Right kidney (tissue), 1 donor: Measurements from ENCODE around the gene ARHGAP26.
A peak's percentile ranks its signal among the peaks of the same experiment; 100 is the strongest.

Source experiments
- DNase-seq: peaks from one replicate; pipeline ENCODE4 v3.0.0-alpha.2; 2016

ARHGAP26 gene

GRCh38 chr5:143045062-143045461 lies 274.9 kb downstream of the ARHGAP26 start:
- no peak for DNase-seq

DNA sequence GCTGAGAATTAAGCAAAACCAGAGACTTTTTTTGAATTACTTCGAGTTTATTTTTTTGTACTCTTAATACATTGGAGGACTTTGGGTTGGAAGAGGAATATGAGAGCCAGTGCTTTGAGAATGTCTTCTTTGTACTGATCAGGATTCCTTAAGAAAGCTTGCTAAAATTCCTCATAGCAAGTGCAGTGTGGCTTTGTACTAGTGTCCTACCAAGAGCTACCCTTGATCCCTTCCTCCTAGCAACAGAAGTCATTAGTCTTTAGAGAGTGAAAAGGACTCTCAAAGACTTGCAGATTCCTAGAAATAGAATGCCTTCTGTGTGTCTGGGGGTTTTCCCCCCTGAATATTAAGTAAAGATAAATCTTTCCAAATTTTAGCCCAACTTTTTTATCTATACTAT lies 276.1 kb downstream of the ARHGAP26 start:
- no peak for DNase-seq

GRCh38 chr5:143047091-143047490 lies 276.9 kb downstream of the ARHGAP26 start:
- no peak for DNase-seq

- DNase-seq, result no peak
These were observed 280.0 kb downstream of the ARHGAP26 start for GRCh38 chr5:143050183-143050582.

GRCh38 chr5:143051244-143052058 lies 281.3 kb downstream of the ARHGAP26 start:
- peak; percentile 29 for DNase-seq

GRCh38 chr5:143052967-143053682 lies 282.9 kb downstream of the ARHGAP26 start:
- no peak for DNase-seq

DNA sequence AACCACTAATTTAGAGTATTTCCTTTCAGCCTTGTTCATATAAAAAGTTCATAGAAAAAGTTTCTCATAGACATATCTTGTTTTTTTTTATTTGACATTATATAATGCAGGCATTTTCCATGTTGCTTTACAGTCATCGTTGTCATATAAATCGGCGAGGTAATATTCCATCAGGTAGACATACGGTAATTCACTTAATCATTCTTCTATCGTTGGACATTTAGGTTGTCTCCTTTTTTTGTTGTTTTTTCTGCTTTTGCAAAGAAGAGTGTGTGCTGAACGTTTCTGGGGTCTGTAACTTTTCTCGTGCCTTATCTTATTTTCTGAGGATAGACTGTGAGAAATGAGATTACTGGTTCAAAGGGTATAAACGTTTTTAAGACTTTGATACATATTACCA lies 283.6 kb downstream of the ARHGAP26 start:
- DNase-seq, result no peak

- DNase-seq, result no peak
These were observed 284.3 kb downstream of the ARHGAP26 start for GRCh38 chr5:143054480-143054941.

- no peak for DNase-seq
These were observed 285.6 kb downstream of the ARHGAP26 start for GRCh38 chr5:143055596-143056338.

GRCh38 chr5:143056339-143056704 lies 286.1 kb downstream of the ARHGAP26 start:
- no peak for DNase-seq

DNA sequence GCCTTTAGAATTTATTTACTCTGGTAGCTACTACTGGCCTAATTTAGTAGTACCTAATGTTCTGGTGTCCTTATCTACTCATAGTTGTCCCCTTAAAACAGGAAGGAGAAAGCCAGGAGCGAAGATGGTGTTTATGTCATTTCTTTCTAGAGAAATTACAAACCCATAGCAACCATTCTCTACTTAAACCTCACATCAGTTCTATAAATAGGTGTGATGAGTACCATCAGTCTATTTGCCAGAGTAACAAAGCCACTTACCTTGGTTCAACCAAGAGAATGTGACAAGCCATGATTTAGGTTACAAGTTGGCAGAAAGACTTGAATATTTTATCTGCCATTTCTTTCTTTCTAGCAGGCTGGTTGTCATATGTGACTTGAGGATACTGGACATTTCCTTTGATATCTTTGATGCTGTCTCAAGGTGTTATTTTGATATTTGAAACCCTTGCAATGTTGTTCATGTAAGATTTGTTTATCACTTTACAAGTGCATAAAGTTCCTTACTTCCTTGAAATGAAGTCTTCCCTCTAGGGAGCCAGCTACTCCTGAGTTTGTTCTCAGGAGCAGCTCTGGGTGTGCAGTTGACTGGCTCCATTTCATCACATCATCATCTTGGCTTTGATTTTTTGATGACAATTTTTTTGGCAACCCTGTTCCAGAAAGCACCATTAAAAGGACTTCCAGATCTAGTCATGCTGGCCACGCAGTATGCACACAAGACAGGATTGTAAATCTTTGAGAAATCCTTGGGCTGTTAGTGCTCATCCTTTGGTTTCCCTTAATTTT lies 286.8 kb downstream of the ARHGAP26 start:
- DNase-seq, result no peak

DNA sequence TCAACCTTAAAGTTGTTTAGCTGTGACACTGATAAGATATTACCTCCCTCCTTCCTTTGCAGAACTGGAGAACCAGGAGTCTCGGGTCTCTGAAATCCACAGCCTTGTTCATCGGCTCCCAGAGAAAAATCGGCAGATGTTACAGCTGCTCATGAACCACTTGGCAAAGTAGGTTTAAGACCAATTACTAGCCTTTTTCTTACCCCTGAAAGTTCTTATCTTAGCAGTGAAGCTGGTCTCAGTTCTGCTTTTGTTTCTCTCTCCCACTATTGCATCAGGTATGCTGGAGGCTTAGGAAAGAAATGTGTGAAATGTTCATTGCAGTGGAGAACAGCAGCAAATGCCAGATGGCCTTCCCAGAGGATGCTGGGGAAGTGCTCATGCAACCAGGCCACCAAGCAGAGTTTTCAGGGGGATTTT lies 287.4 kb downstream of the ARHGAP26 start:
- no peak for DNase-seq

- DNase-seq, result no peak
These were observed 289.2 kb downstream of the ARHGAP26 start for GRCh38 chr5:143059355-143059754.

DNA sequence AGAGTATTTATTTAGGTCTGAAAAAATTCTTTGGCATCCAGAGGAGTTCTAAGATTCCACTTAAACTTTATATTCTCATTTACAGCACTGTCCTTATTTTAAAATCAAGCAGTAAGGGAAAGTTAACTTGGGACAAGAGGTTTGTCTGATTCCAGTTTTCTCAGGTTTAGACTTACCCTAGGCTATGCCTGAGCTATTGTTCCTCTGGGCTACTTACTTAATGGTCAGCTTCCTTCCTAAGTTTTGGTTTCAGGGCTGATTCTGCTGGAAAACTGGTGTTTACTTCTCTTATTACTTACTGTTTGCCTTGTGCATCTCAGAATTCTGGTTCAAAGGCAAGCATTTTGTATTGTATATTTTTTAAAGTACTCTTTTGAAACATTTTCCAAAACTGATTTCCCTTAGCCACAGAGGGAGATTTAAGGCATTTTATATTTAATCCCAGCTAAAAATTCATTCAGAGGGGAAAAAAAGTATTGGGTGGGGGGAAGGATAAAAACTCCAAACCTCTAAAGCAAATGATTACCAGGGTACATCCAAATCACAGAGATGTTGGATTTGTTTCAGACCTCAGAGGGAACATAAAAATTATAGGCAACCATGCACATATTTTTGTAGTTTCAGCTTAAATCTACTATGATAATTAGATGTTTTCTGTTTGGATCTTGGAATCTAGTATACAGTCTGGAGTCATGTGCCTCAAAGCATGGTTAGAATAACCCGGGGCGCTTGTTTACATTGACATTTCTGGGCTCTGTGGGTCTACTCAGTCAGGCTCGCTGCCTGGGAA lies 290.0 kb downstream of the ARHGAP26 start:
- DNase-seq, result no peak

DNA sequence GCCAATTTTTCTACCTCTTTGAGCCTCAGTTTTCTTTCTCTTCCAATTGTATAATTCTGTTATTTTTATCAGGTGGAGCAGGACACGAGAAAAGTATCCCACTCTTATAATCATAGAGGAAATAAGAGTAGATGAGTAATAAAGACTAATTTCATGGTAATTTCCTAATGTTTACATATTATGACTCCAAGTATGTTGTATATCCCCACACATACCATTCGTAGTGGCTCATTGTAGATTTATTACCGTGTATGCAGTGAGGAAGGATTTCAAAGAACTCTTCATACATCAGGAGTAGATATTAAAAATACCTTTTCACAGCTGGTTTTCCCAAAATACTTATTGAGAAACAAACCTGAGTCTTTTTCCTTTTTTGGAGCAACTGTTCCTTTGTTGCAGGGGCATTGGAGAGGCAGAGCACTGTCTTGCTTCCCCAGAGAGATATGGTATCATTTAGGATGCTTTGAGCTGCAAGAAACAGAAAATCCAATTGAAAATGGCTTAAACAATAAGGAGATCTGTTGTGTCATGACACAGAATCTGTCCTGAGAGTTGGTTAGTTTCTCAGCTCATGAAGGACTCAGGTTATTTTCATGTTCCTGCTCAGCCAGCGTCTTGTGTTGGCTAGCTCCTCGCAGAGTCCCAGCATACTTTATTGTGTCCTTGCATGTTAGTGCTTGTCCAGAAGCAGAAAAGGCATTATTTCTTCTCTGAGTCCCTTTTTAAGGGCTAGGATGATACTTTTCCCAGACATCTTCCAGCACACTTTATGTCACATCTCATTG lies 291.2 kb downstream of the ARHGAP26 start:
- DNase-seq, result no peak

- no peak for DNase-seq
These were observed 292.2 kb downstream of the ARHGAP26 start for GRCh38 chr5:143062379-143062778.

- DNase-seq, result no peak
These were observed 293.2 kb downstream of the ARHGAP26 start for GRCh38 chr5:143063175-143063970.

- DNase-seq, result no peak
These were observed 294.1 kb downstream of the ARHGAP26 start for GRCh38 chr5:143064218-143064641.

- peak; percentile 19 for DNase-seq
These were observed 294.5 kb downstream of the ARHGAP26 start for GRCh38 chr5:143064676-143065075.
